ENCODE results near the gene PREB.

DNA sequence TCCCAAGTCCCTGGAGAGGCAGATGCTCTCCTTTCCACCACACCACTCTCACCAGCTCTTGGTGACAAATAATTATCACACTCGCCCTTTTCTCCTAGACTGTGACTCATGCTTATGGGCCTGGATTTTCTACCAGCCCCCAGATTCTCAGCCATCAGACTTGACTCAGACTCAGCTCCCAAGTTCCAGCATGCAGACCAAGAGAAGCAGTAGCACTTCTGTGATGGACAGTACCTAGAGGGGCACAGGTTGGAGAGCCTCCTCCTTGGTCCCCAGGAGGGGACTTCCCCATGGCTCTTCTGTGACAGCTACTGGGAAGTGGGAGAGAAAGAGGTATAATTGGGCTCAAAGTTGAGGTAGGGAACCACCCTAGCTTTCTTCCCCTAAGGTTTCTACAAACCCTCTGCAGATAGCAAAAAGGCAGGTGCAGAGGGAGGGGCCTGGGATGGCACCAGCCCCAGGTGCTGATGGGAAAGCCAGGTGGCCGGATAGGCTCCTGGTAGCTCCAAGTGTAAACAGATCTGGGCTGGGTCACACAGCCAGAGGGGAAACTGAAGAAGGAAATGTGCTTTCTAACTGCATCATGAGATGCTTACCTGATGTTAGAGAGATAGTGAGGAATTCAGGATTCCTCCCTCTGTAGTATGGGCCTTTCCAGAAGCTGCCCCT lies 18.5 kb upstream of the PREB start:
- TF ChIP-seq POLR2A (IDR thresholded peaks at IDR 0.05; ENCODE audit: low read length) (no peak), GATA1 (IDR thresholded peaks at IDR 0.05; ENCODE audit: low read depth, low read length) (no peak)

Data from erythroblast (primary cell).